B cell (primary cell): ENCODE data around the gene NT5DC2. TPM values are rescaled to one million over a fixed set of nuclear protein-coding genes. Genes with fewer than 3 reads are reported as not detected.

Experiments
- ATAC-seq: fragments of 200-7000 bp; cut with Tn5 transposase; one replicate; pipeline ENCODE4 v1.10.0; 2021; ENCODE audit warnings: low read depth, mild to moderate bottlenecking, moderate number of reproducible peaks, moderate library complexity
- CTCF ChIA-PET: fragments of 350-600 bp; sonication (Branson Sonifier 250); formaldehyde crosslinking; loops from one replicate; lab custom pipeline; 2021; ENCODE audit warnings: antibody characterized with exemption, inconsistent platforms; lab: Charles Lee
- POLR2A ChIA-PET: fragments of 350-600 bp; sonication (Branson Sonifier 250); formaldehyde crosslinking; loops from one replicate; lab custom pipeline; 2021; ENCODE audit warnings: antibody characterized with exemption; lab: Charles Lee
- DNase-seq: peaks from one replicate; pipeline ENCODE4 v3.0.0; 2013
- H2AFZ ChIP-seq: 2 replicates; pipeline ENCODE4 v1.6.1; 2012; ENCODE audit warnings: mild to moderate bottlenecking, low read depth, low read length; ENCODE audit not compliant: insufficient read depth, poor library complexity, severe bottlenecking
- H3K27ac ChIP-seq, 2 donors: 1 replicate in 1 of 2; 2 replicates in 1 of 2; pipeline ENCODE4 v1.5.1; 2012 to 2013; ENCODE audit warnings: low read length in 2 of 2, mild to moderate bottlenecking in 2 of 2, moderate library complexity in 1 of 2
- H3K27me3 ChIP-seq, 4 experiments: fragments of 200-600 bp in 1 of 4; sonication (generic) in 1 of 4; replicated peaks in 1 of 4; 1 replicate in 2 of 4; 2 replicates in 2 of 4; pipeline versions ENCODE4 v1.6.1 to v1.7.0; 2013 to 2016; ENCODE audit warnings: low read length in 3 of 4, mild to moderate bottlenecking in 2 of 4, mixed read lengths in 1 of 4, moderate library complexity in 1 of 4; ENCODE audit not compliant: insufficient read depth in 4 of 4, control insufficient read depth in 3 of 4; ENCODE audit errors: control extremely low read depth in 1 of 4
- H3K36me3 ChIP-seq, 2 experiments: replicated peaks in 1 of 2; 1 replicate in 1 of 2; 2 replicates in 1 of 2; pipeline versions ENCODE4 v1.6.1 to v1.7.1; 2013; ENCODE audit warnings: low read length in 1 of 2; ENCODE audit not compliant: insufficient read depth in 2 of 2, control insufficient read depth in 1 of 2; ENCODE audit errors: control extremely low read depth in 1 of 2, extremely low read depth in 1 of 2
- H3K4me1 ChIP-seq, 2 donors: fragments of 200-600 bp in 1 of 2; sonication (generic) in 1 of 2; 1 replicate in 1 of 2; 2 replicates in 1 of 2; pipeline versions ENCODE4 v1.5.1 to v1.6.1; 2013 to 2017; ENCODE audit warnings: low read length in 2 of 2; ENCODE audit not compliant: control insufficient read depth in 2 of 2, insufficient read depth in 2 of 2
- H3K4me2 ChIP-seq: replicated peaks from 2 replicates; pipeline ENCODE3; 2012; ENCODE audit warnings: mild to moderate bottlenecking, low read depth, low read length; ENCODE audit not compliant: poor library complexity, severe bottlenecking
- H3K4me3 ChIP-seq, 5 experiments: fragments of 200-600 bp in 1 of 5; sonication (generic) in 1 of 5; 1 replicate in 3 of 5; 2 replicates in 2 of 5; pipeline versions ENCODE4 v1.5.1 to v1.7.0; 2011 to 2016; ENCODE audit warnings: low read length in 4 of 5, mild to moderate bottlenecking in 4 of 5, low read depth in 2 of 5, control low read depth in 1 of 5, moderate library complexity in 1 of 5; ENCODE audit not compliant: insufficient read depth in 1 of 5; ENCODE audit errors: control extremely low read depth in 1 of 5, extremely low read depth in 1 of 5
- H3K79me2 ChIP-seq: fragments of 200-600 bp; sonication (generic); one replicate; pipeline ENCODE4 v1.6.0; 2016; ENCODE audit warnings: low read length; ENCODE audit not compliant: control insufficient read depth, insufficient read depth
- H3K9ac ChIP-seq: fragments of 200-600 bp; sonication (generic); 2 replicates; pipeline ENCODE4 v1.6.1; 2017; ENCODE audit warnings: mild to moderate bottlenecking, low read length, moderate library complexity
- H3K9me3 ChIP-seq, 3 donors: one replicate each; pipeline versions ENCODE4 v1.6.1 to v1.7.1; 2013; ENCODE audit warnings: low read length in 2 of 3; ENCODE audit not compliant: control insufficient read depth in 2 of 3, insufficient read depth in 1 of 3; ENCODE audit errors: control extremely low read depth in 1 of 3
- H4K20me1 ChIP-seq: 2 replicates; pipeline ENCODE4 v1.6.0; 2012; ENCODE audit warnings: mild to moderate bottlenecking, low read length; ENCODE audit not compliant: insufficient read depth, control insufficient read depth, poor library complexity, severe bottlenecking
- H3K27ac Mint-ChIP-seq: one replicate; pipeline ENCODE4 v1.8.0; 2021; ENCODE audit warnings: mixed read lengths
- H3K27me3 Mint-ChIP-seq: one replicate; pipeline ENCODE4 v1.8.0; 2021; ENCODE audit warnings: mixed read lengths
- H3K4me1 Mint-ChIP-seq: one replicate; pipeline ENCODE4 v1.8.0; 2021; ENCODE audit warnings: mixed read lengths
- H3K4me3 Mint-ChIP-seq: one replicate; pipeline ENCODE4 v1.8.0; 2021; ENCODE audit warnings: mixed read lengths
- H3K9me3 Mint-ChIP-seq: one replicate; pipeline ENCODE4 v1.8.0; 2022; ENCODE audit warnings: mixed read lengths; ENCODE audit not compliant: insufficient read depth
- CTCF ChIP-seq: fragments of 200-600 bp; IDR thresholded peaks from one replicate; pipeline ENCODE4 v1.8.0; 2022; ENCODE audit warnings: antibody characterized with exemption, mild to moderate bottlenecking
- EZH2 ChIP-seq: IDR thresholded peaks from 2 replicates; pipeline ENCODE4 v1.6.1; 2012; ENCODE audit warnings: borderline replicate concordance, low read depth, mild to moderate bottlenecking, moderate library complexity, low read length; ENCODE audit not compliant: insufficient read depth, poor library complexity, severe bottlenecking
- WGBS: methylation state at CpG from one replicate; pipeline ENCODE4 v1.1.5; 2013; ENCODE audit warnings: missing lambda C conversion rate; ENCODE audit not compliant: insufficient coverage; 5-methylcytosine and 5-hydroxymethylcytosine counted together
- intact Hi-C: fragments of 100-400 bp; cut with micrococcal nuclease; formaldehyde crosslinking; loops from one replicate; pipeline ENCODE4 v1.10.0; 2022
- polyA plus RNA-seq: library from polyadenylated mRNA; depleted of rRNA; stranded (reverse); fragments of >200 nt; gene quantifications from 2 replicates; pipeline ENCODE4 v1.2.3, GENCODE V29; 2012
- total RNA-seq, 2 donors: library from RNA; stranded (reverse); fragments of 120-200 nt in 1 of 2; gene quantifications; 1 replicate in 1 of 2; 2 replicates in 1 of 2; pipeline versions ENCODE4 v1.2.3 to v1.2.4, GENCODE V29; 2013 to 2022

The NT5DC2 gene
- total and polyA plus RNA-seq, 2 donors (not counting 1 experiment from before 2014, with no cell fraction given), result 11.2 to 11.9 TPM

DNA sequence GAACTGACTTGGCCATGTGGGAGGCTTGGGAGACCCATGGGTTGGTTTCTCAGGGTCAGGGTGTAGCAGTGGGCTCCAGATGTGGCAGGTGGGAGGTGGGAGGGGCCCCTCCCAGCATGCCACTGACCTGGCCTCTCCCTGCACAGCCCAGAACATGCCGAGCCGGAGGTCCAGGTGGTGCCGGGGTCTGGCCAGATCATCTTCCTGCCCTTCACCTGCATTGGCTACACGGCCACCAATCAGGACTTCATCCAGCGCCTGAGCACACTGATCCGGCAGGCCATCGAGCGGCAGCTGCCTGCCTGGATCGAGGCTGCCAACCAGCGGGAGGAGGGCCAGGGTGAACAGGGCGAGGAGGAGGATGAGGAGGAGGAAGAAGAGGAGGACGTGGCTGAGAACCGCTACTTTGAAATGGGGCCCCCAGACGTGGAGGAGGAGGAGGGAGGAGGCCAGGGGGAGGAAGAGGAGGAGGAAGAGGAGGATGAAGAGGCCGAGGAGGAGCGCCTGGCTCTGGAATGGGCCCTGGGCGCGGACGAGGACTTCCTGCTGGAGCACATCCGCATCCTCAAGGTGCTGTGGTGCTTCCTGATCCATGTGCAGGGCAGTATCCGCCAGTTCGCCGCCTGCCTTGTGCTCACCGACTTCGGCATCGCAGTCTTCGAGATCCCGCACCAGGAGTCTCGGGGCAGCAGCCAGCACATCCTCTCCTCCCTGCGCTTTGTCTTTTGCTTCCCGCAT is 46.4 kb downstream of the NT5DC2 start:
- H3K4me3 ChIP-seq, result no peak overlapping the region
- WGBS, result 95% methylated on average over 31 of the region's 31 CpGs
- Mint-ChIP-seq H3K27me3 (no peaks in the 10 kb centered on the region), H3K4me3 (no peak overlapping the region), H3K4me1 (no peaks in the 10 kb centered on the region), H3K9me3 (no peaks in the 10 kb centered on the region), H3K27ac (no peak overlapping the region)
- H3K4me2 ChIP-seq, result no peak overlapping the region
- peaks cover 0 to 60% of the 10 kb centered on the region in 2 experiments for H3K36me3 ChIP-seq
- H2AFZ ChIP-seq, result no peak overlapping the region
- H3K27ac ChIP-seq, result no peak overlapping the region
- H4K20me1 ChIP-seq, result no peaks in the 10 kb centered on the region
- CTCF ChIA-PET, result no interaction called here
- TF ChIP-seq CTCF (no peak), EZH2 (no peak)
- H3K9me3 ChIP-seq, result no peaks in the 10 kb centered on the region
- no peaks in the 10 kb centered on the region for H3K79me2 ChIP-seq
- ATAC-seq, result no peak
- H3K4me1 ChIP-seq, result no peaks in the 10 kb centered on the region
- no peak for DNase-seq
- H3K9ac ChIP-seq, result no peak overlapping the region
- intact Hi-C loops, result no loop called here
- no peaks in the 10 kb centered on the region for H3K27me3 ChIP-seq
- POLR2A ChIA-PET, result no interaction called here

DNA sequence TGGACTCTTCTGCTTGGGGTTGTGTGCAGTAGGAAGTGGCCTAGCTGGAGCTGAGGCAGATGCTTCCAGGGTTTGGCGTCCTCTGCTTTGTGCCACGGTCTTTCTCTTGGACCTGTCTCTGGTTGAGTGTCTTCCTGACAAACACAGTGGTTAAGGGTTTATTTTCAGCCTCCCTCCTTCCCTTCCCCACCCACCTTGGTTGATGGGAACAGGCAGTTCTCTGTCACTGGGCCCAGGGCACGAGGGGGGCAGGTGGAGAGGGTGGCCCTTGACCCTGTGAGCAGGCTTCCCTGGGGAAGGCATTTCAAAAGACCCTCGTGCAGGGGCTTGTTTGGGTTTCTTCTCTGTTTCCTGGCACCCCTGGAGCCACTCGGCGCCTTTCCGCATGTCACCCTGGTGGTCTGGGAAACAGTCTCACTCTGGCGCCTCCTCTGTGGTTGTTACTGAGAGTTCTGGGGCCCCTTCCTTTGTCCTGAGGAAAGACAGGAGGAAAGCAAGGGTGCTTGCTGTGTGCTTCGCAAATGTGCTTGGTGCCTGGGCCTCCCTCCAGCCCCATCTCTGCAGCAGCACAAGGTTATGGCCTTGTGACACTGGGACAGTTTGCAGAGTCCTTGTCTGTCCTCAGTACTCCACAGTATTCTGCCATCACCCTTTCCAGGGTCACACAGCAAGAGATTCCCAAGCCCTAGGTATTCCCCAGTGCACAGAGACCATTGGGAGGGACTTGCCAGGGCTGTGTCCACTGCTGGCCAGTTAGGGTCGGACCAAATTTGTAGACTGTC is 48.8 kb downstream of the NT5DC2 start:
- no peaks in the 10 kb centered on the region for H3K27me3 Mint-ChIP-seq
- peaks cover 0 to 66% of the 10 kb centered on the region in 2 experiments for H3K36me3 ChIP-seq
- no peak overlapping the region for H3K27ac ChIP-seq
- H3K9me3 Mint-ChIP-seq, result no peaks in the 10 kb centered on the region
- 91% methylated on average over 8 of the region's 10 CpGs for WGBS
- H3K27me3 ChIP-seq, result no peaks in the 10 kb centered on the region
- ATAC-seq, result no peak
- H3K4me1 ChIP-seq, result no peaks in the 10 kb centered on the region
- no peaks in the 10 kb centered on the region for H3K9me3 ChIP-seq
- no peak for DNase-seq
- H3K4me1 Mint-ChIP-seq, result no peaks in the 10 kb centered on the region
- no peak overlapping the region for H3K9ac ChIP-seq
- no peak overlapping the region for H2AFZ ChIP-seq
- no peak overlapping the region for H3K4me3 ChIP-seq
- TF ChIP-seq EZH2 (no peak), CTCF (no peak)
- no peak overlapping the region for H3K4me2 ChIP-seq
- no peaks in the 10 kb centered on the region for H4K20me1 ChIP-seq
- no peaks in the 10 kb centered on the region for H3K79me2 ChIP-seq
- H3K4me3 Mint-ChIP-seq, result no peak overlapping the region
- no peak overlapping the region for H3K27ac Mint-ChIP-seq
- CTCF ChIA-PET, result no interaction called here
- POLR2A ChIA-PET, result no interaction called here
- intact Hi-C loops, result no loop called here
